Thyroid gland (tissue), 4 donors: ENCODE results near the gene NR1D2.

Experiments used
- POLR2A ChIP-seq, 2 donors: fragments of 450-650 bp; IDR thresholded peaks; one replicate each; pipeline ENCODE4 v1.6.1; 2017; ENCODE audit warnings: antibody characterized with exemption in 2 of 2, mild to moderate bottlenecking in 2 of 2, moderate library complexity in 1 of 2
- TF ChIP-seq, protein P1 (sequence below), 6 experiments: fragments of 200-600 bp in 3 of 6; fragments of 450-650 bp in 3 of 6; sonication (generic) in 3 of 6; IDR thresholded peaks; one replicate each; pipeline ENCODE4 v1.5.1; 2016 to 2019; ENCODE audit warnings: antibody characterized with exemption in 6 of 6, mild to moderate bottlenecking in 2 of 6, inconsistent platforms in 1 of 6, moderate library complexity in 1 of 6

- TF ChIP-seq, protein P1, sequence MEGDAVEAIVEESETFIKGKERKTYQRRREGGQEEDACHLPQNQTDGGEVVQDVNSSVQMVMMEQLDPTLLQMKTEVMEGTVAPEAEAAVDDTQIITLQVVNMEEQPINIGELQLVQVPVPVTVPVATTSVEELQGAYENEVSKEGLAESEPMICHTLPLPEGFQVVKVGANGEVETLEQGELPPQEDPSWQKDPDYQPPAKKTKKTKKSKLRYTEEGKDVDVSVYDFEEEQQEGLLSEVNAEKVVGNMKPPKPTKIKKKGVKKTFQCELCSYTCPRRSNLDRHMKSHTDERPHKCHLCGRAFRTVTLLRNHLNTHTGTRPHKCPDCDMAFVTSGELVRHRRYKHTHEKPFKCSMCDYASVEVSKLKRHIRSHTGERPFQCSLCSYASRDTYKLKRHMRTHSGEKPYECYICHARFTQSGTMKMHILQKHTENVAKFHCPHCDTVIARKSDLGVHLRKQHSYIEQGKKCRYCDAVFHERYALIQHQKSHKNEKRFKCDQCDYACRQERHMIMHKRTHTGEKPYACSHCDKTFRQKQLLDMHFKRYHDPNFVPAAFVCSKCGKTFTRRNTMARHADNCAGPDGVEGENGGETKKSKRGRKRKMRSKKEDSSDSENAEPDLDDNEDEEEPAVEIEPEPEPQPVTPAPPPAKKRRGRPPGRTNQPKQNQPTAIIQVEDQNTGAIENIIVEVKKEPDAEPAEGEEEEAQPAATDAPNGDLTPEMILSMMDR (IDR thresholded peaks at IDR 0.05), result no peak
- TF ChIP-seq POLR2A (IDR thresholded peaks at IDR 0.05), result no peak
These were observed 57.0 kb downstream of the NR1D2 start for GRCh38 chr3:24002129-24002528.
